Endothelial cell of umbilical vein (primary cell): ENCODE results near the gene CBLN1. TPM values are rescaled to one million over a fixed set of nuclear protein-coding genes. Genes with fewer than 3 reads are reported as not detected.

Source experiments
- BruUV-seq: library from RNA; stranded (reverse); fragments of 400-500 nt; replicated peaks from 2 replicates; lab custom pipeline; 2021; lab: Mats Ljungman, UMichigan
- CTCF ChIA-PET: fragments of 300-600, 350-600 bp; sonication (Branson Sonifier 250); formaldehyde crosslinking; loops from one replicate; lab custom pipeline; 2021; ENCODE audit warnings: antibody characterized with exemption, inconsistent platforms; lab: Charles Lee
- POLR2A ChIA-PET: fragments of 300-600, 350-600 bp; sonication (Branson Sonifier 250); formaldehyde crosslinking; loops from one replicate; lab custom pipeline; 2021; ENCODE audit warnings: antibody characterized with exemption, inconsistent platforms; lab: Charles Lee
- DNase-seq: peaks from one replicate; pipeline ENCODE4 v3.0.0-alpha.2; 2011; ENCODE audit warnings: low read depth, low spot score
- FAIRE-seq: peaks from 2 replicates; lab custom pipeline; 2011; peaks lifted over from hg19 to GRCh38; lab: Jason Lieb, UNC
- H2AFZ ChIP-seq: 2 replicates; pipeline ENCODE4 v1.6.0; 2012; ENCODE audit warnings: low read depth, low read length, control low read depth, inconsistent platforms
- H3K27ac ChIP-seq: 2 replicates; pipeline ENCODE4 v1.5.1; 2011; ENCODE audit warnings: low read depth, mild to moderate bottlenecking, control low read depth, low read length, moderate library complexity; ENCODE audit not compliant: insufficient read depth
- H3K27me3 ChIP-seq, 2 experiments: 2 replicates each; pipeline versions ENCODE4 v1.6.0 to v1.6.1; 2011; ENCODE audit warnings: low read length in 2 of 2, mixed read lengths in 1 of 2; ENCODE audit not compliant: control insufficient read depth in 2 of 2, insufficient read depth in 2 of 2
- H3K36me3 ChIP-seq, 2 experiments: 2 replicates in 1 of 2; 3 replicates in 1 of 2; pipeline ENCODE4 v1.5.1; 2011; ENCODE audit warnings: low read length in 2 of 2, mild to moderate bottlenecking in 1 of 2, moderate library complexity in 1 of 2; ENCODE audit not compliant: control insufficient read depth in 2 of 2, insufficient read depth in 2 of 2; ENCODE audit errors: extremely low read depth in 1 of 2
- H3K4me1 ChIP-seq: 3 replicates; pipeline ENCODE4 v1.5.1; 2011; ENCODE audit warnings: mild to moderate bottlenecking, low read length; ENCODE audit not compliant: control insufficient read depth, insufficient read depth; ENCODE audit errors: extremely low read depth
- H3K4me2 ChIP-seq: 2 replicates; pipeline ENCODE4 v1.6.1; 2011; ENCODE audit warnings: low read length, control low read depth, mixed read lengths; ENCODE audit not compliant: insufficient read depth
- H3K4me3 ChIP-seq, 3 experiments: fragments of 200-600 bp in 1 of 3; sonication (generic), shearing (Covaris generic) in 1 of 3; replicated peaks in 1 of 3; 2 replicates each; pipeline ENCODE4 v1.5.1; 2011 to 2016; ENCODE audit warnings: control low read depth in 3 of 3, low read length in 3 of 3, mild to moderate bottlenecking in 2 of 3, inconsistent platforms in 1 of 3, low read depth in 1 of 3, moderate library complexity in 1 of 3; ENCODE audit not compliant: insufficient read depth in 1 of 3
- H3K79me2 ChIP-seq: 2 replicates; pipeline ENCODE4 v1.6.0; 2012; ENCODE audit warnings: low read length, inconsistent platforms; ENCODE audit not compliant: control insufficient read depth, insufficient read depth
- H3K9ac ChIP-seq: replicated peaks from 2 replicates; pipeline ENCODE3; 2011; ENCODE audit warnings: low read length, control low read depth; ENCODE audit not compliant: insufficient read depth; ENCODE audit errors: extremely low read depth
- H3K9me1 ChIP-seq: replicated peaks from 3 replicates; pipeline ENCODE4 v1.6.0; 2011; ENCODE audit warnings: mild to moderate bottlenecking, low read length; ENCODE audit not compliant: control insufficient read depth, insufficient read depth; ENCODE audit errors: extremely low read depth
- H3K9me3 ChIP-seq: replicated peaks from 2 replicates; pipeline ENCODE4 v1.5.1; 2012; ENCODE audit warnings: low read length, inconsistent platforms; ENCODE audit not compliant: control insufficient read depth, insufficient read depth
- H4K20me1 ChIP-seq: replicated peaks from 2 replicates; pipeline ENCODE3; 2011; ENCODE audit warnings: mild to moderate bottlenecking, low read length; ENCODE audit not compliant: control insufficient read depth, insufficient read depth; ENCODE audit errors: extremely low read depth
- CTCF ChIP-seq, 2 donors: IDR thresholded peaks; 1 replicate in 1 of 2; 2 replicates in 1 of 2; pipeline ENCODE4 v1.5.1; 2011; ENCODE audit warnings: low read length in 2 of 2, mild to moderate bottlenecking in 2 of 2, moderate library complexity in 2 of 2, control low read depth in 1 of 2, inconsistent platforms in 1 of 2, low read depth in 1 of 2; ENCODE audit not compliant: insufficient read depth in 1 of 2; ENCODE audit errors: extremely low read depth in 1 of 2
- EZH2 ChIP-seq: IDR thresholded peaks from 2 replicates; pipeline ENCODE4 v1.6.1; 2012; ENCODE audit warnings: borderline replicate concordance, low read depth, mild to moderate bottlenecking, moderate library complexity, low read length, inconsistent platforms; ENCODE audit not compliant: severe bottlenecking
- FOS ChIP-seq: IDR thresholded peaks from 2 replicates; pipeline ENCODE4 v1.6.1; 2011; ENCODE audit warnings: mild to moderate bottlenecking, low read length, moderate library complexity, borderline replicate concordance; ENCODE audit not compliant: insufficient read depth
- GATA2 ChIP-seq: IDR thresholded peaks from 2 replicates; pipeline ENCODE4 v1.7.0; 2011; ENCODE audit warnings: low read depth, mild to moderate bottlenecking, moderate library complexity, mixed read lengths, low read length; ENCODE audit not compliant: insufficient read length, insufficient read depth
- JUN ChIP-seq: IDR thresholded peaks from 2 replicates; pipeline ENCODE4 v1.6.1; 2011; ENCODE audit warnings: borderline replicate concordance, low read depth; ENCODE audit not compliant: insufficient read length, insufficient read depth
- MYC ChIP-seq: IDR thresholded peaks from one replicate; pipeline ENCODE4 v1.6.1; 2011; ENCODE audit warnings: mild to moderate bottlenecking, low read depth, low read length
- POLR2A ChIP-seq: IDR thresholded peaks from 2 replicates; pipeline ENCODE4 v1.6.1; 2012; ENCODE audit warnings: low read depth, mild to moderate bottlenecking, control low read depth, low read length
- POLR2AphosphoS5 ChIP-seq: IDR thresholded peaks from 2 replicates; pipeline ENCODE4 v1.6.1; 2012; ENCODE audit warnings: low read depth, mild to moderate bottlenecking, control low read depth, low read length, moderate library complexity; ENCODE audit not compliant: insufficient read depth
- dilution Hi-C: fragments of 300-500 bp; cut with MboI; formaldehyde crosslinking; loops from one replicate; pipeline ENCODE4 v1.15.0; 2019; ENCODE audit warnings: low sequenced_read_pairs; ENCODE audit not compliant: extremely low pct_ligation_motif_present
- intact Hi-C: fragments of 100-400 bp; cut with micrococcal nuclease; formaldehyde crosslinking; loops from one replicate; pipeline ENCODE4 v1.10.0; 2022
- polyA plus RNA-seq, 4 experiments: library from polyadenylated mRNA; depleted of rRNA in 3 of 4; stranded (reverse) in 3 of 4; unstranded in 1 of 4; fragments of >200 nt; gene quantifications; 2 replicates each; pipeline versions ENCODE4 v1.2.1 to v1.2.3, GENCODE V29; 2011 to 2012; ENCODE audit warnings: missing spikeins in 1 of 4
- total RNA-seq: library from RNA; stranded (reverse); gene quantifications from 2 replicates; pipeline ENCODE4 v1.2.3, GENCODE V29; 2021
- TF ChIP-seq, protein P1 (sequence below): IDR thresholded peaks from 2 replicates; pipeline ENCODE4 v1.6.1; 2011; ENCODE audit not compliant: insufficient read depth, insufficient read length

CBLN1 gene
- total and polyA plus RNA-seq, 2 donors (not counting 3 experiments of a cell fraction or from before 2014, with no cell fraction given) = not detected

DNA sequence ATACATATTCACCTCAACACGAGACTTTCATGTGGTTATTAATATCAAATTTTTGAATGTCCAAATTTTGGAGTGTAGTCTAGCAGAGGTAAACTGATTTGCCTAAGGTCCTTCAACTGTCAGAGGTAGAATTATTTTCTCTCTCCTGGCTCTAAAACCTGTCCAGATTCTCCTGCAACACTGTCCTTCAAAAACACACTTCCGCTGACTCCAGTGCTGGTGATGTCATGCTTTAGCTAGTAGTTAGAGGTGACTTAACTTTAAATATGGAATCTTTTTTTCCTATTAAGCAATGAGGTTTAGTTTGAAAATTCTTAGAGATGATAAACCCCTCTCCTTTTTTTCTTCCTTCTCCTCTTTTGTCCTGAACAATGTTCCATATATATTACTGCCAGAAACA is 10.8 kb upstream of the CBLN1 start:
- ChIA-PET CTCF (no interaction called here), POLR2A (no interaction called here)
- H3K4me2 ChIP-seq = no peak overlapping the region
- intact Hi-C loops (no loop called here), dilution Hi-C loops (no loop called here)
- no peaks in the 10 kb centered on the region for H3K36me3 ChIP-seq
- no peaks in the 10 kb centered on the region for H3K27me3 ChIP-seq
- FAIRE-seq (no peak), DNase-seq (no peak)
- no peak overlapping the region for H3K9ac ChIP-seq
- no peaks in the 10 kb centered on the region for H3K9me1 ChIP-seq
- no peak overlapping the region for H3K4me3 ChIP-seq
- no peak overlapping the region for H3K27ac ChIP-seq
- no peak overlapping the region for H2AFZ ChIP-seq
- no peaks in the 10 kb centered on the region for H4K20me1 ChIP-seq
- H3K79me2 ChIP-seq = no peaks in the 10 kb centered on the region
- TF ChIP-seq CTCF (IDR thresholded peaks at IDR 0.05; ENCODE audit: extremely low read depth in 1 of 2, insufficient read depth in 1 of 2, low read depth in 1 of 2, low read length in 2 of 2) (no peak), MYC (no peak), GATA2 (no peak), FOS (no peak), POLR2A (no peak), JUN (no peak), EZH2 (no peak), POLR2AphosphoS5 (no peak)
- TF ChIP-seq, protein P1, sequence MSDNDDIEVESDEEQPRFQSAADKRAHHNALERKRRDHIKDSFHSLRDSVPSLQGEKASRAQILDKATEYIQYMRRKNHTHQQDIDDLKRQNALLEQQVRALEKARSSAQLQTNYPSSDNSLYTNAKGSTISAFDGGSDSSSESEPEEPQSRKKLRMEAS = no peak
- BruUV-seq = no TSS peak
- no peaks in the 10 kb centered on the region for H3K4me1 ChIP-seq
- no peaks in the 10 kb centered on the region for H3K9me3 ChIP-seq
